ENCODE results near the gene KLRF2.

The KLRF2 gene

DNA sequence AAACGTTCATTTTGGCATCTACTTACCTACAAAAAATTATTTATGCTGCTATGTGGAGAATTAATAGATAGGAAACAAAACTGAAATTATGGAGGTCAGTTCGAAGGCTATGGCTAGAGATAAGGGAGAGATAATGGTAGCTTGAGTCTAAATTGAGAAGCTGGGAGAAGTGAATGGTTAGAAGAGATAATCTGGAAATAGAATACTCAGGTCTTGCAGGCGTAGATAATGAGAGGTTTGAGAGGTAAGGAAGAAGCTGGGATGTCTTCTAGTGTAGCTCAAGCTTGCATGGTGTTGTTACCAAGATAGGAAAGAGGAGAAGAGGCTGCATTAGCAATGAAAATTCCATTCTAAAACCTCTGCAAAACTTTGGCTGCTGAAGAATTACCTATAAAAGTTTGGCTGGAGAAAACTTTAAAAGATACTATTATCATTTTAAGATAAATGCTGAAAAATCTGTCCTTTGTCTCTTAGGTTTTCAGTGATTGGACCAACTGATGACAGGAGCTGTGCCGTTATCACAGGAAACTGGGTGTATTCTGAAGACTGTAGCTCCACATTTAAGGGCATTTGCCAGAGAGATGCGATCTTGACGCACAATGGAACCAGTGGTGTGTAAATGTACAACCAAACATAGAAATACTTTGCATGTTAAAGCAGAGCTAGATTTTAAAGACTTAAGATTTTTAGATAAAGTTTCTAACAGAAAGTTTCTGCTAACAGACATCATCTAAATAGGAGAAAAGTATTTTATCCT lies 14.1 kb downstream of the KLRF2 start:
- no peak for DNase-seq

DNA sequence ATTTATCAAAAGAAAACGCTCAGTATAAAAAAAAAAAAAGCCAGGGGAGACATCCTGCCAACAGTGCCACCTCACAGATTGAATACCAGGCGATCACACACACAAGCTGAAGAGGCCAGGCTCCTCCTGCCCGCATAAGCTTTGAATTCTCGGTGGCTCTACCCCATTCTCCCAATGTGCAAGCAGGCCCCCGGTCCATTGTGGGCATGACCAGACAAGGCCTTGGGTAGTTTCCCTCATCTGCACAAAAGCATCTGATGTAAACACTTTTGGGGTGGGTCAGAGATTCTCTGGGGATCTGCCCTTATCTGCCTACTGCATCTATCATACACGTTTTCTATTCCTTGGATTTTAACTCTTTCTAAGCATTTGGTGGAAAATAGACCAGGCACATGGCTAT lies 16.2 kb downstream of the KLRF2 start:
- no peak for DNase-seq

GRCh38 chr12:9899209-9899608 lies 17.9 kb downstream of the KLRF2 start:
- no peak for DNase-seq

DNA sequence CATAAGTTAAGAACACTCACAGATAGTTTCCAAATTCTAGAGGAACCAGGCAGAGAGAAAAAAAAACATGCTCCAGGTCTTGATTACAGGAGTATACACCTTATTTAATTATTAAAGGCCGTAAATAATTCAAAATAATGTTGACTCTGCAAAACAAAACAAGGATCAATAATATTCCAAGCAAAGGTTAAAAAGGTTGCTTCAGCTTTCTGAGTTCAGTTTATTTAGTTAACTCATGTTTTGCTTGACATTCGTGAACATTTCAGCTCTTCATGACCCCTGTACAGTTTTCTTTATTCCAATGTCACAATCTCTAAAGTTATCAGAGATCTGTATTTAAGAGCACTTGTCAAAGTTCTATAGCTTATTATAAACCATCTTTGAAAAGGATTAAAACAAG lies 19.6 kb downstream of the KLRF2 start:
- no peak for DNase-seq

GRCh38 chr12:9902539-9903228 lies 21.4 kb downstream of the KLRF2 start:
- DNase-seq = no peak

DNA sequence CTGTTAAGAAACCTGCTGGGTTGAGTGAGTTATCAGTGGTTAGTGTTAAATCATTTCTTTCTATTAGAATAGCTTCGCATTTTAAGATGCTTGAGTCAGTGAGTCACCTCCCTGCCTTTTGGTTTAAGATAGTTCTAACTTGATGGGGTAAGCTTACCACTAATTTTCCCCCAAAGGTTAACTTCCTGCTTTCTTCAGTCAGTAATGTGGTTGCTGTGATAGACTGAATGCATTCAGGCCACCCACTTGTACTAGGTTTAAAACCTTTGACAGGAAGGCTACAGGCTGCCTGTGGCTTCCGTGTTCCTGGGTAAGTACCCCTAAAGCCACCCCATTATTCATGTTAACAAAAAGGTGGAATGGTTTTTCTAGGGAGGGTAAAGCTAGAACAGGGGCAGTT lies 25.6 kb downstream of the KLRF2 start:
- no peak for DNase-seq

GRCh38 chr12:9907769-9908168 lies 26.5 kb downstream of the KLRF2 start:
- DNase-seq = no peak

DNA sequence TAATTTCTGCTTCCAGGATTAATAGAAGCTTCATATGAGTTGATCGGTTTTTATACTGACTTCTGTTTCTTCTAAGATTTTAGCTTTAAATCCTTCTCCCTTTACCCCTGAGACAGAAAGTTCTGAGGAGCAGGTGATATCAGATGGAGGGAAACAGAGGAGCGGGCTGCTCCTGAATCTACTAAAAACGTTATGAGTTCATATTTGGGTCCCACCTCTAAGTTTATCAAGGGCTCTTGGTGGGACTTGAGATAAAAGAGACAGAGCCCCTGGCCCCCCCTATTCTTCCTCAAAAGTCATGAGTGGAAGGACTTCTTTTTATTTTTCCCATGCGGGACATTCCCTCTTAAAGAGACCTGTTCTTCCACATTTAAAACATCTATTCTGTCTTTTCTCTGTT lies 27.1 kb downstream of the KLRF2 start:
- no peak for DNase-seq

DNA sequence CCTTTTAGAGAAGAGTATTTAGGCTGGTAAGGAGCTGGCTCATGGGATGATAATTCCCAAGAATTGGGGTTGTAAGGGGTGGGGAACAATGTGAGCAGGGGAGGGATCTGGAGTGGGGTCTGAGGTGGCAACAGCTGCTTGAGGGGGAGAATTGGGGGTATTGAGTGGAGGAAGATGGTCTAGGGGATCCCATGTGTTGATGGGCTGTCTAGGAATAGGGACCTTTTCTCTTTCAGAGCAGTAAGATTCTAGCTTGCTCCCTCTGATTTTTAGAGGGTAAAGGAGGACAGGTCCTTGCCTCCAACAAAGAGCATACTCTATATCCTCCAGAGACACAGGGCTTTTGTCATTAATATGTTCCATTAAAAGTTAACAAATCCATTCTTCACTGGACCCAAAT lies 28.4 kb downstream of the KLRF2 start:
- DNase-seq = no peak

DNA sequence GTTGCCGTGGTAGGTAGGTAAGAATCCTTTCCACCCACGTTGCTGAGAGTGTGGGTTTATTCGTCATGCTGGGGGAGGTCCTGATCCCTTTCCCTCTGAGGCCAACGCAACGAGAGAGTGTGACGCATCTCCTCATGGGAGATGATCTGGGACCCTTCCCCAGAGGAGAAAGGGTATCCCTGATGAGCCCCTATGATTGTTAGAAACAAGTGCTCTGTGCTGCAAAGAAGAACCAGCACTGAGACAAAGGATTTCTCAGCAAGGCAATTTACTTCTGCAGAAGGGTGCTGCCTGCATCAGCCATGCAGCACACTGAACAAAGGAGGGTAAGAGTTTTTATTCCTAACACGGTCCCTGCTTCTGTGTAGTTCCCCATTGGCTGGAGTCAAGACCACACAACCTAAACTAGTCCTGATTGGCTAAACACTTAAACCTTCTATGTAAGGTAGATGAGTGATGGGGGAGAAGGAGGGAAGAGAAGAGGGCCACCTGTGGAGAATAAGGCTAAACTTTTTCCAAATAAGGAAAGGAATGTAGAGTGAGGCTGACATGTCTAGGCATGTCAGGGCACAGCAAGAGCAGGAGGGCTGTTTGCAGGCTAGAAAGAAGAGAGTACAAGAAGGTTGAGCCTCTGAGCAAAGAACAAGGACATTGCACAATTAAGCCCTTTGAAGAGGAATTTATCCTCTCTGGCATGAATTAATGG lies 29.6 kb downstream of the KLRF2 start:
- DNase-seq = peak; percentile 28

GRCh38 chr12:9911708-9912107 lies 30.4 kb downstream of the KLRF2 start:
- DNase-seq = no peak

DNA sequence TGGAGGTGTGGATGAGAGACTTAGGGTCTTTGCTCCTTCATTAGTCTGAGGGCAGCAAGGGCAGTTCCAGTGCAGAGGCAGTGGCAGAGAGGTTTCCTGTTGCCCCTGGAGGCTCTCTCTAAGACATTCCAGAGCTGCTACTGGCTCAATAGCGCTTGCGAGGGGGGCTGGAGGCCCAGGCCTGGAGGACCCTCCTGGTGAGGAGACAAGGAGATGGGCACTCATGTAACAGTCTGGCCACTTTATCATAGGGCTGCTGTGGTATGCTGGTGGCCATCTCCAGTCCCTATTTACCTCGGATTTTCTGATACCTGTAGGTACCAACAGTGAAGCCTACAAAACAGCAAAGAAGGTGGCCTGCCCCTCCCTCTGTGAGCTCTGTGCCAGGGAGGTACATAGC lies 38.2 kb downstream of the KLRF2 start:
- DNase-seq = no peak

DNA sequence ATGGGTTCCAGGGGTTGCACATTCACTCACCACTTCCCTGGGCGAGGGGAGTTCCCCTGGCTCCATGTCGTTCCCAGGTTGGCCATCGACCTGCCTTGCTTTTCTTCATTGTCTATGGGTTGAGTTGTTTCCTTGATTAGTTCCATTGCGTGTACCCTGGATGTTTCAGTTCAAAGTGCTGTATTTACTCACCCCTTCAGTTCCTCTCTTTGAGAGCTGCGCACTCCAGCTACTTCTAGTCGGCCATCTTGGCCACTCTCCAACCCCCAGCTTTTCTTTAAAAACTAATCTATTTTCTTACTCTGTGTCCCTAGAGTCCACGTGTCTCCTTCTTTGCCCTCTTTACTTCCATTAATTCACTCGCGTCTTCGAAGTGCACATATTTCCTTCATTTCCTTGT lies 39.2 kb downstream of the KLRF2 start:
- DNase-seq = no peak

DNA sequence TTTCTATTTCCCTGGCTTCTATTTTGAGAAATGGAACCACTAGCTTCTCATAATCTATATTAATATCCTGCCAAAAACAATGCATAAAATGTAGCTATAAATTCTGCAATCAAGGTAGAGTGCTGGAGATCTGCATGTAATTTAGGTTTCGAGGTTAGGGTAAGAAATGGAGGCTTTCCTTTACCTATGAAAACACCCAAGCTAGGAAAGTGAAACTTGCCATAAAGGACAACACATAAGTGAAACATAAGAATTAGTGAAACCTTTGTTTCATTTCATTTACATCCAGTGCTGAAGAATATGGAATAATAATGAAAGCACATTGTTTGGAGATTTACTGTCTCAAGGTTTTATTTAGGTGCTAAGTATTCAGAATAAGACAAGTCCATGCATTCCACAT lies 41.1 kb downstream of the KLRF2 start:
- no peak for DNase-seq

- peak; percentile 47 for DNase-seq
These were observed 44.6 kb downstream of the KLRF2 start for GRCh38 chr12:9925705-9926393.

- DNase-seq = no peak
These were observed 45.6 kb downstream of the KLRF2 start for GRCh38 chr12:9926876-9927275.

- DNase-seq = no peak
These were observed 47.3 kb downstream of the KLRF2 start for GRCh38 chr12:9928607-9929006.

GRCh38 chr12:9931245-9931644 lies 50.0 kb downstream of the KLRF2 start:
- no peak for DNase-seq

- no peak for DNase-seq
These were observed 51.0 kb downstream of the KLRF2 start, which contains the start of gene CLEC2A for GRCh38 chr12:9932270-9932669. Gene CLEC2A (minus strand): TSS chr12:9932370. CDS start chr12:9932329, 41 bp downstream.

DNA sequence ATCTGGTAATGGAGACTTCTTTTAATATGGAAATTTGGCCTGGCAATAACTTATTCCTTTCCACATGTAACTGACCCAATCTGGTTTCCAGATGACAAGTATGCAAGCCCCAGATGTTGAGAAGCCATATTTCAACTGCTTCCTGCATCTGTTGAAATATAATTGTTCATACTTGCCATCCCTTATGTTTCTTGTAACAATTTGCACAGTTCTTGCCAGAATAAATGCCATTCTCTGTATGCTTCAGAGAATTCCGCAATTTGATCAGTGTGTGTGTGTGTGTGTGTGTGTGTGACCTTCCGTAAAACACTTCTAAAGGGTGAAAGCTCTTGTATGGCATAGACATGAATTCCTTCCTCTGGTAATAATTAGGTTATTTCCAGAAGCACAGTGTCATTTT lies 52.7 kb downstream of the KLRF2 start:
- DNase-seq = no peak

GRCh38 chr12:9935026-9935425 lies 53.7 kb downstream of the KLRF2 start:
- no peak for DNase-seq

DNA sequence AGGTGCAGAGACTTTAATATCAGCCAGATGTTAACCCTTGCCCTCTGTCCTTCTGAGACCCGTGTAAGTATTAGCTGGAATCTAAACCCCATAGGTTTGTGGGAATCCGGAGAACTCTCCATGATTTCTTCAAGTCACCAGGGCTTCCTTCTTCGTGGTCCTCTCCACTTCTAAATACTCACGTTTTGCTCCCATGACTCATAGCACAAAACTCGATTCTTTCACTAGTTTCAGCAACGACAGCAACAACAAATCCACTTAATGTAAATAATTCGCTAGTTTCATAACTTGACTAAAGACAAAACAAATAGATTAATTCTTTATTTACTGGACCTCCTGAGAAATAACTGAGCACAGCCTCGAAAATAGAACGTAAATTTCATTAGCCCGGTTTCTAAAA lies 55.3 kb downstream of the KLRF2 start:
- peak; percentile 11 for DNase-seq

DNA sequence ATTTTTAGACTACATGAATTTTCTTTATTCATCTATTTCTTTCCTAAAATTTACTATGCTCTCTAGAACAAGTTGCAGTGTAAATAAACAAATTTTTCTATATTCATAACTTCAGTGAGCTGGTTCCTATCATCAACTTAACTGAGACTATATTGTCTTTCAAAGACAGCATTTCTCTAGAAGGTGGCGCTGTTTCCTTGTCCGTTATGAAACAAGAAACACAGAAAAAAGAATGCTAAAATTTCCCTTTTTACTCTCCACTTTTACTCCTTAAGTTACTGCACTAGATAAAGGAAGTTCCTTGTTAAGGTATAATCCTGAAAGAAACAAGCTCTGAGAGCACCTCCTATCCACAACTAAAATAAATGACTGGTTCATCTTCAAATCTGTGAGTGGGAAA lies 59.1 kb downstream of the KLRF2 start:
- DNase-seq = no peak
